Right lobe of liver (tissue), 4 donors: ENCODE results near the gene MPZL1.

ENCODE experiments used
- CTCF ChIP-seq, 4 donors: fragments of 200-600 bp in 3 of 4; fragments of 450-650 bp in 1 of 4; IDR thresholded peaks; one replicate each; pipeline versions ENCODE4 v1.5.1 to v1.8.0; 2016 to 2022; ENCODE audit warnings: antibody characterized with exemption in 4 of 4, mild to moderate bottlenecking in 2 of 4
- POLR2A ChIP-seq: fragments of 450-650 bp; IDR thresholded peaks from one replicate; pipeline ENCODE4 v1.6.1; 2017; ENCODE audit warnings: antibody characterized with exemption, mild to moderate bottlenecking
- donor health status: DM: no; HTN: no; CAD: no.
- donor health status: DM: no; HTN: no; CAD: no.
- donor health status: DM: no; HTN: yes; CAD: no.

GRCh38 chr1:167718914-167719691 lies 2.7 kb upstream of the MPZL1 start:
- TF ChIP-seq CTCF (IDR thresholded peaks at IDR 0.05) (no peak), POLR2A (no peak)
